H1 (cell line): Measurements from ENCODE around the gene CD48. TPM values are rescaled to one million over a fixed set of nuclear protein-coding genes. Genes with fewer than 3 reads are reported as not detected.

Experiments used
- ATF2 ChIP-seq: IDR thresholded peaks from 2 replicates; pipeline ENCODE4 v1.6.1; 2012; ENCODE audit warnings: low read length, inconsistent platforms
- CBX5 ChIP-seq: fragments of 300-800, 300-1000 bp; sonication (generic); IDR thresholded peaks from 2 replicates; pipeline ENCODE4 v1.7.1; 2016; ENCODE audit warnings: antibody characterized with exemption, low read length, low read depth
- CHD7 ChIP-seq: fragments of 300-600 bp; sonication (generic); IDR thresholded peaks from 2 replicates; pipeline ENCODE4 v1.7.1; 2012; ENCODE audit warnings: low read length, moderate library complexity, mild to moderate bottlenecking, inconsistent platforms; ENCODE audit not compliant: insufficient replicate concordance
- CREB1 ChIP-seq: IDR thresholded peaks from 2 replicates; pipeline ENCODE4 v1.6.1; 2012; ENCODE audit warnings: inconsistent platforms
- POU5F1 ChIP-seq: IDR thresholded peaks from 2 replicates; pipeline ENCODE4 v1.6.1; 2011; ENCODE audit warnings: low read depth, mild to moderate bottlenecking, low read length, moderate library complexity
- SIN3A ChIP-seq, 2 experiments: IDR thresholded peaks in 1 of 2; conservative IDR thresholded peaks in 1 of 2; 2 replicates each; pipeline ENCODE4 v1.6.1; 2011 to 2012; ENCODE audit warnings: low read length in 2 of 2, improper control_type of control experiment in 1 of 2, low read depth in 1 of 2, mild to moderate bottlenecking in 1 of 2
- USF2 ChIP-seq: IDR thresholded peaks from 2 replicates; pipeline ENCODE4 v1.6.1; 2011; ENCODE audit warnings: low read length, improper control_type of control experiment
- polyA plus RNA-seq, 7 experiments: library from polyadenylated mRNA; depleted of rRNA in 3 of 7; stranded (reverse) in 5 of 7; unstranded in 2 of 7; fragments of >200 nt in 5 of 7; fragments of 200-250 nt in 2 of 7; gene quantifications; 1 replicate in 5 of 7; 2 replicates in 1 of 7; 4 replicates in 1 of 7; pipeline versions ENCODE4 v1.2.1 to v1.2.3, GENCODE V29; 2011 to 2013; ENCODE audit warnings: missing spikeins in 2 of 7, mixed read lengths in 2 of 7
- total RNA-seq: library from RNA; stranded (reverse); fragmentation: NEBNext Ultra II Directional; extraction: Animal tissue kit (Norgen Biotek cat#: 25700); gene quantifications from 2 replicates; pipeline ENCODE4 v1.2.1, GENCODE V29; 2021

Gene CD48
- total and polyA plus RNA-seq, 2 of the 8 experiments (the other 6 are each of a cell fraction or from before 2014, with no cell fraction given), result 0.08 TPM; not detected in 1

GRCh38 chr1:160669802-160670201, 41.8 kb downstream of the CD48 start (continued):
- TF ChIP-seq ATF2 (no peak), POU5F1 (no peak), USF2 (no peak), SIN3A (conservative IDR thresholded peaks at IDR 0.05 in 1 of 2, IDR thresholded peaks at IDR 0.05 in 1 of 2; ENCODE audit: low read depth in 1 of 2, low read length in 2 of 2) (no peak), CREB1 (no peak), CHD7 (no peak), CBX5 (no peak)
- TF ChIP-seq, all 59 proteins: peak for 0
